GM12878 (cell line): ENCODE data around the gene TIAM1. TPM values are rescaled to one million over a fixed set of nuclear protein-coding genes. Genes with fewer than 3 reads are reported as not detected.

Experiments used
- ATAC-seq: fragments of 200-7000 bp; cut with Tn5 transposase; 3 replicates; pipeline ENCODE4 v1.9.1; 2020; ENCODE audit warnings: mild to moderate bottlenecking, moderate library complexity
- BruUV-seq: library from RNA; stranded (reverse); fragments of 400-500 nt; replicated peaks from 2 replicates; lab custom pipeline; 2021; lab: Mats Ljungman, UMichigan
- CTCF ChIA-PET: fragments of 300-600 bp; sonication (Branson Sonifier 250); formaldehyde crosslinking; extraction: SDS; loops from one replicate; lab custom pipeline; 2021; ENCODE audit warnings: inconsistent platforms; lab: Yijun Ruan, JAX
- POLR2A ChIA-PET: fragments of 350-600 bp; formaldehyde crosslinking; extraction: SDS; loops from one replicate; lab custom pipeline; 2021; ENCODE audit warnings: inconsistent platforms; lab: Charles Lee
- RAD21 ChIA-PET: fragments of 300-600 bp; sonication (Branson Sonifier 250); formaldehyde crosslinking; loops from one replicate; lab custom pipeline; 2023; ENCODE audit warnings: antibody characterized with exemption; ENCODE audit not compliant: unreplicated experiment; lab: Charles Lee
- SMC1A ChIA-PET: fragments of 300-600 bp; sonication (Branson Sonifier 250); formaldehyde crosslinking; loops from one replicate; lab custom pipeline; 2023; ENCODE audit not compliant: unreplicated experiment, uncharacterized antibody; lab: Charles Lee
- DNase-seq: peaks from one replicate; pipeline ENCODE4 v3.0.0-alpha.2; 2011; ENCODE audit warnings: low read depth, low spot score
- FAIRE-seq: peaks from 3 replicates; lab custom pipeline; 2011; peaks lifted over from hg19 to GRCh38; lab: Jason Lieb, UNC
- H2AFZ ChIP-seq: 2 replicates; pipeline ENCODE4 v1.6.0; 2011; ENCODE audit warnings: low read depth, low read length, control low read depth; ENCODE audit not compliant: control insufficient read depth
- H3K27ac ChIP-seq: 2 replicates; pipeline ENCODE4 v1.5.1; 2011; ENCODE audit warnings: control low read depth; ENCODE audit not compliant: control insufficient read depth, insufficient read depth
- H3K27me3 ChIP-seq, 2 experiments: replicated peaks in 1 of 2; 2 replicates each; pipeline versions ENCODE4 v1.6.0 to v1.6.1; 2011; ENCODE audit warnings: low read length in 1 of 2; ENCODE audit not compliant: control insufficient read depth in 2 of 2, insufficient read depth in 2 of 2
- H3K36me3 ChIP-seq, 2 experiments: 2 replicates each; pipeline ENCODE4 v1.5.1; 2011; ENCODE audit warnings: low read length in 1 of 2; ENCODE audit not compliant: control insufficient read depth in 2 of 2, insufficient read depth in 2 of 2
- H3K4me1 ChIP-seq: 2 replicates; pipeline ENCODE4 v1.6.1; 2011; ENCODE audit warnings: mild to moderate bottlenecking, low read length, moderate library complexity, mixed read lengths; ENCODE audit not compliant: control insufficient read depth, insufficient read depth
- H3K4me2 ChIP-seq: 2 replicates; pipeline ENCODE4 v1.6.0; 2011; ENCODE audit warnings: control low read depth; ENCODE audit not compliant: control insufficient read depth, insufficient read depth
- H3K4me3 ChIP-seq: fragments of 200-600 bp; sonication (generic); 2 replicates; pipeline ENCODE4 v1.5.1; 2016
- H3K79me2 ChIP-seq: 2 replicates; pipeline ENCODE4 v1.6.0; 2011; ENCODE audit warnings: low read length; ENCODE audit not compliant: control insufficient read depth, insufficient read depth
- H3K9ac ChIP-seq: 2 replicates; pipeline ENCODE4 v1.8.0; 2011; ENCODE audit warnings: low read length, control low read depth, mixed read lengths; ENCODE audit not compliant: control insufficient read depth, insufficient read depth
- H3K9me3 ChIP-seq: replicated peaks from 3 replicates; pipeline ENCODE4 v1.5.1; 2011; ENCODE audit warnings: mild to moderate bottlenecking, low read length; ENCODE audit not compliant: control insufficient read depth, insufficient read depth
- H4K20me1 ChIP-seq: 2 replicates; pipeline ENCODE4 v1.6.0; 2011; ENCODE audit not compliant: control insufficient read depth, insufficient read depth
- ATF7 ChIP-seq: fragments of 450-650 bp; IDR thresholded peaks from 2 replicates; pipeline ENCODE4 v1.6.1; 2016; ENCODE audit warnings: low read depth, mild to moderate bottlenecking
- CEBPB ChIP-seq, 2 experiments: fragments of 150-350 bp in 1 of 2; IDR thresholded peaks; 2 replicates each; pipeline ENCODE4 v1.6.1; 2012 to 2014; ENCODE audit warnings: low read depth in 2 of 2, low read length in 2 of 2, borderline replicate concordance in 1 of 2, inconsistent platforms in 1 of 2
- CTCF ChIP-seq, 3 experiments: IDR thresholded peaks in 2 of 3; conservative IDR thresholded peaks in 1 of 3; 2 replicates each; pipeline ENCODE4 v1.5.1; 2011; ENCODE audit warnings: low read depth in 3 of 3, low read length in 3 of 3, mild to moderate bottlenecking in 3 of 3, control low read depth in 2 of 3, moderate library complexity in 2 of 3, inconsistent platforms in 1 of 3, mixed read lengths in 1 of 3; ENCODE audit not compliant: control insufficient read depth in 2 of 3, insufficient read depth in 1 of 3; ENCODE audit errors: extremely low read depth in 1 of 3
- DPF2 ChIP-seq: fragments of 450-650 bp; IDR thresholded peaks from 2 replicates; pipeline ENCODE4 v1.6.1; 2017; ENCODE audit warnings: mild to moderate bottlenecking
- ESRRA ChIP-seq: IDR thresholded peaks from 2 replicates; pipeline ENCODE4 v1.6.1; 2012; ENCODE audit warnings: mild to moderate bottlenecking, low read length, improper control_type of control experiment
- ETV6 ChIP-seq, 2 experiments: fragments of 450-650 bp in 1 of 2; IDR thresholded peaks in 1 of 2; conservative IDR thresholded peaks in 1 of 2; 2 replicates each; pipeline ENCODE4 v1.6.1; 2014; ENCODE audit warnings: antibody characterized with exemption in 1 of 2, borderline replicate concordance in 1 of 2, low read depth in 1 of 2, mild to moderate bottlenecking in 1 of 2, moderate library complexity in 1 of 2
- IKZF1 ChIP-seq: fragments of 450-650 bp; conservative IDR thresholded peaks from 2 replicates; pipeline ENCODE4 v1.6.1; 2017; ENCODE audit warnings: antibody characterized with exemption, mild to moderate bottlenecking
- IRF5 ChIP-seq: fragments of 450-650 bp; IDR thresholded peaks from 2 replicates; pipeline ENCODE4 v1.6.1; 2017; ENCODE audit warnings: borderline replicate concordance
- MYC ChIP-seq: IDR thresholded peaks from 2 replicates; pipeline ENCODE4 v1.6.1; 2011; ENCODE audit warnings: mild to moderate bottlenecking, low read length, moderate library complexity, inconsistent platforms; ENCODE audit not compliant: insufficient read depth, insufficient replicate concordance, insufficient read length, severe bottlenecking
- NFYA ChIP-seq: IDR thresholded peaks from 2 replicates; pipeline ENCODE4 v1.6.1; 2011; ENCODE audit warnings: low read depth, mild to moderate bottlenecking, low read length, improper control_type of control experiment, borderline replicate concordance
- SMC3 ChIP-seq: IDR thresholded peaks from 2 replicates; pipeline ENCODE4 v1.6.1; 2011; ENCODE audit warnings: low read length, improper control_type of control experiment, borderline replicate concordance
- USF2 ChIP-seq: IDR thresholded peaks from 2 replicates; pipeline ENCODE4 v1.6.1; 2011; ENCODE audit warnings: low read depth, low read length, improper control_type of control experiment, borderline replicate concordance
- ZNF274 ChIP-seq: IDR thresholded peaks from one replicate; pipeline ENCODE4 v1.8.0; 2011; ENCODE audit not compliant: insufficient read length, insufficient read depth
- WGBS: methylation state at CpG from one replicate; pipeline ENCODE4 v1.1.6; 2016; ENCODE audit warnings: low lambda C conversion rate; ENCODE audit not compliant: insufficient replicate concordance, insufficient coverage; ENCODE audit errors: missing lambda C conversion rate; 5-methylcytosine and 5-hydroxymethylcytosine counted together
- in situ Hi-C: fragments of 300-500 bp; cut with MboI; formaldehyde crosslinking; loops from 9 replicates; pipeline ENCODE4 v1.14.3; 2018; ENCODE audit warnings: mixed read lengths
- intact Hi-C: fragments of 100-400 bp; cut with micrococcal nuclease; formaldehyde crosslinking; loops from one replicate; pipeline ENCODE4 v1.14.2; 2022; ENCODE audit not compliant: unreplicated experiment
- polyA plus RNA-seq, 11 experiments: library from polyadenylated mRNA; depleted of rRNA in 4 of 11; unstranded in 6 of 11; stranded (reverse) in 5 of 11; fragments of >200 nt; fragmentation: Nextera tagmentation in 4 of 11; fragmentation: Illumina TruSeq in 1 of 11; extraction: Ambion mirVana in 4 of 11; extraction: Trizol in 1 of 11; gene quantifications; 1 replicate in 1 of 11; 2 replicates in 10 of 11; pipeline versions ENCODE4 v1.2.1 to v1.2.3, GENCODE V29; 2011 to 2016; ENCODE audit warnings: inconsistent platforms in 2 of 11, missing spikeins in 2 of 11, low read depth in 1 of 11
- total RNA-seq, 4 experiments: library from RNA; depleted of rRNA in 3 of 4; stranded (reverse); fragments of >200 nt in 3 of 4; fragmentation: Illumina TruSeq in 1 of 4; extraction: Trizol in 1 of 4; gene quantifications; 2 replicates each; pipeline versions ENCODE4 v1.2.1 to v1.2.3, GENCODE V29; 2013 to 2021

Gene TIAM1
- total and polyA plus RNA-seq, 10 of the 15 experiments (the other 5 are each of a cell fraction or from before 2014, with no cell fraction given) = 0.31 to 35.9 (median 0.78) TPM

GRCh38 chr21:31185663-31186062 lies 158.4 kb downstream of the TIAM1 start:
- Histone ChIP-seq H3K4me1 (no peaks in the 10 kb centered on the region), H3K4me3 (no peak overlapping the region), H2AFZ (no peak overlapping the region), H3K79me2 (no peaks in the 10 kb centered on the region), H3K4me2 (no peak overlapping the region), H3K27me3 (no peaks in the 10 kb centered on the region), H3K36me3 (no peaks in the 10 kb centered on the region), H3K9ac (no peak overlapping the region), H3K9me3 (no peaks in the 10 kb centered on the region), H3K27ac (no peak overlapping the region), H4K20me1 (no peaks in the 10 kb centered on the region)
- ATAC-seq = no peak
- FAIRE-seq = no peak
- no peak for DNase-seq
- ChIA-PET SMC1A (interaction anchor here (1.0 to 1.5 kb wide), 2 partner anchors 9 to 417 kb away, joined by 3 read pairs; no protein-coding TSS in a partner anchor), CTCF (no interaction called here), POLR2A (no interaction called here), RAD21 (interaction anchor here (0.6 to 1.1 kb wide), 2 partner anchors 10 to 374 kb away, joined by 3 to 5 read pairs; no protein-coding TSS in a partner anchor)
- BruUV-seq = no TSS peak
- no peak for TF ChIP-seq ESRRA
- TF ChIP-seq ETV6 (conservative IDR thresholded peaks at IDR 0.05 in 1 of 2, IDR thresholded peaks at IDR 0.05 in 1 of 2; ENCODE audit: borderline replicate concordance in 1 of 2, low read depth in 1 of 2) = no peak
- no peak for TF ChIP-seq ATF7
- no peak for TF ChIP-seq IRF5
- no peak for TF ChIP-seq SMC3
- TF ChIP-seq USF2 = no peak
- TF ChIP-seq MYC = no peak
- TF ChIP-seq ZNF274 = no peak
- TF ChIP-seq CEBPB (IDR thresholded peaks at IDR 0.05; ENCODE audit: borderline replicate concordance in 1 of 2, low read depth in 2 of 2, low read length in 2 of 2) = no peak
- TF ChIP-seq NFYA = no peak
- TF ChIP-seq CTCF (IDR thresholded peaks at IDR 0.05 in 2 of 3, conservative IDR thresholded peaks at IDR 0.05 in 1 of 3; ENCODE audit: control insufficient read depth in 2 of 3, extremely low read depth in 1 of 3, insufficient read depth in 1 of 3, low read depth in 3 of 3, low read length in 3 of 3) = no peak
- TF ChIP-seq IKZF1 = no peak
- TF ChIP-seq DPF2 = no peak
- in situ Hi-C loops = no loop called here
- intact Hi-C loops = no loop called here
- WGBS = 62% methylated on average over 3 of the region's 3 CpGs
